Activated naive CD4-positive, alpha-beta T cell treated with Interleukin-2 at 50 U/mL for 16 hours (primary cell): ENCODE results near the gene PSTPIP2.
A peak's percentile ranks its signal among the peaks of the same experiment; 100 is the strongest.
"Not testable (repeated sequence)": the region's sequence is repeated elsewhere in the genome, so short reads cannot be mapped to it uniquely, and the experiment has no call there.

ENCODE experiments used
- DNase-seq: peaks from one replicate; pipeline ENCODE4 v3.0.0-alpha.2; 2020

Gene PSTPIP2

GRCh38 chr18:45976974-45977373 lies 95.1 kb downstream of the PSTPIP2 start:
- DNase-seq, result no peak

GRCh38 chr18:45976566-45976965 lies 95.5 kb downstream of the PSTPIP2 start:
- no peak for DNase-seq

- DNase-seq, result peak; percentile 71
Observed at GRCh38 chr18:45974088-45974536, 97.9 kb downstream of the PSTPIP2 start.

DNA sequence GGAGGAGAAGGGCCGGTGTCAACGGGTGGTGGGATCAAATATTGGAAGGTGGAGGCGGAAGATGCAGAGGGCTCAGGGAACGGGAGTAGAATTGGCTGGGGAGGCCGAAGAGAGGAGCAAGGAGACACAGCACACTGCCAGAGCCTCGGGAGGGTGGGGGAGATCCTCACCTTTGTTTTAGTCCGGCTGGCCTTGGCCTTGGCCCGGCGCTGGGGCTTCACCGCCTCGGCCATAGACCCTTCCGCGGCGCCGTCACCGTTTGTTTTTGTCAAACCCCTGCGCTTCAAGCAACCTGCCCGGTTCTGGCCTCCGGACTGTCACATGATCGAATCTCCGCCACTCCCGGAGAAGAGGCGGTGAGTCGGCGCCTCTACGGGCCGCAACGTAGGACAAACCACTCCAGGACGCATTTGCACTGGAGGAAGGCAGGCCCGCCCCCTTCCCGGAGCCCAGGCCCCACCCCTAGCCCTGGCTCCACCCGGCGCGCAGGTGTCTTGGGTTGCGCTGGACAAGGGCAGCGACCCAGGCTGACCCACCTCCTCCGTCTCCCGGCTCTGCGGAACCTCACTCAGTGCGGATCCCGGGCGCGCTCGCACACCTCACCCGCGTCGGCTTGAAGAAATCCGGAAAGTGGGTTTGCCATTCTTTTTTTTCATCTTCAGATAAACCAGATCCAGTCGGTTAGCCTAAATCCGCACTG lies 104.9 kb downstream of the PSTPIP2 start, which contains the start of gene EPG5:
EPG5 (minus strand) TSS at position 323 of the 700 bp plus-strand sequence; CDS start at position 233, 90 bp downstream.
- DNase-seq, result peak; percentile 95

- not testable (repeated sequence) for DNase-seq
Observed at GRCh38 chr18:45964913-45965312, 107.1 kb downstream of the PSTPIP2 start.

DNA sequence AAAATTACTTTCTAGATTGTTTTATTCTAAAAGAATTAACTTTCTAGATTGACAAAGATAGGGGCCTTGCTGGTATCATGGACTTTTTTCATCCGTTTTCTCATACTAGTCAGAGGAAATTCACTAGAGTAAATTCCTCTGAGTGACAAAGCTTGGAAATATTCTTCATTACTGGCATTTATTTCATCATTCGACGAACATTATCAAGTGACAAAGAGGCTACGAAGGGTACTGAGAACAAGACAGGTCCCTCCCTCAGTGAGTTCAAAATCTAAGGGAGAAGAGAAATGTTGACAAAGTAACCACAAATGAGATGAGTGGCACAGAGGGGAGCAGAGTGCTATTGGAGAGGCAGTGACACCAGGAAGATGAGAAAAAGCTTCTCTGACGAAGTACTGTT lies 109.2 kb downstream of the PSTPIP2 start:
- no peak for DNase-seq

DNA sequence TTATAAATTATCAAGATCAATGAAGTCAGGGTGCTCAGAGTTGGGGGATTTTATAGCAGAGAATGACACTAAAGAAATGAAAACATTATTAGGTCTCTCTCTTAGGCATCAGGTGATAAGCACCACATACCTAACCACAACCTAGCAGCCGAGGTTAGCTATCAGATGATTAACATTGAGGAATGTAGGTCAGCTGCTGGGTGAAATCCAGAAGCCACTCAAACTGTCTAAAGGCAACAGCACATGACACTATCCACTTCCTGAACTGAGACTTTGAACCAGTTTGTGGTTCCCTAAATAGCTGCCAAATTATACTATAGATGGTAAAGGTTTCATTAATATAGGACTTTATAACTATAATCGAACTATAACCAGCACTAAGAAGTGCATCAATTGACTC lies 109.6 kb downstream of the PSTPIP2 start:
- DNase-seq, result peak; percentile 45

DNA sequence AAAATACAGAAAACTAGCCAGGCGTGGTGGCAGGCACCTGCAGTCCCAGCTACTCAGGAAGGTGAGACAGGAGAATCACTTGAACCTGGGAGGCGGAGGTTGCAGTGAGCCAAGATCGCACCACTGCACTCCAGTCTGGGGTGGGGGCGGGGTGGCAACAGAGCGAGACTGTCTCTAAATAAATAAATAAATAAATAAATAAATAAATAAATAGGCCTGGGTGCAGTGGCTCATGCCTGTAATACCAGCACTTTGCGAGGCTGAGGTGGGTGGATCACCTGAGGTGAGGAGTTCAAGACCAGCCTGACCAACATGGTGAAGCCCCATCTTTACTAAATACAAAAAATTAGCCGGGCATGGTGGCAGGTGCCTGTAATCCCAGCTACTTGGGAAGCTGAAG lies 112.6 kb downstream of the PSTPIP2 start:
- DNase-seq, result not testable (repeated sequence)

DNA sequence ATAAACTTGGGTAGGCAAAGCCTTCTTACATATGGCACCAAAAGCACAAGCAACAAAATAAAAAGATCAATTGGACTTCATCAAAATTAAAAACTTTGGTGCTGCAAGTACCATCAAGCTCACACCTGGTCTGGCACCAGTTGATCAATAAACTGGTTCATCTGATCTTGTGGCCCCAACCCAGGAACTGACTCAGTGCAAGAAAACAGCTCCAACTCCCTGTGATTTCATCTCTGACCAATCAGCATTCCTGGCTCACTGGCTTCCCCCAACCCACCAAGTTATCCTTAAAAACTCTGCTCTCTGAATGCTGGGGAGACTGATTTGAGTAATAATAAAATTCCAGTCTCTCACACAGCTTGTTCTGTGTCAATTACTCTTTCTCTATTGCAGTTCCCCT lies 113.3 kb downstream of the PSTPIP2 start:
- DNase-seq, result no peak

DNA sequence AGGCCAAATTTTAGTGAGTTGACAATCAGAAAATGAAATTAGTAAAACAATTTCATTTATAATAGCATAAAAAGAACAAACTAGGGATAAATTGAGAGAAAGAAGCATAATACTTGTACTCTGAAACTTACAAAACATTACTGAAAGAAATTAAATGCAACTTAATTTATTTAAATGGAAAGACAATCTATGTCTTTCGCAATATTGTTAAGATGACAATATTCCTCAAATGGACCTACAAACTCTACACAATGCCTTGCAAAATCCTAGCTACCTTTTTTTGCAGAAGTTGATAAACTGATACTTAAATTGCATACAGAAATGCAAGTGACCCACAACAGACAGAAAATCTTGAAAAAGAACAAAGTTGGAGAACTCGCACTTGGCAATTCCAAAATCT lies 114.0 kb downstream of the PSTPIP2 start:
- DNase-seq, result no peak

- no peak for DNase-seq
Observed at GRCh38 chr18:45957100-45957499, 115.0 kb downstream of the PSTPIP2 start.

DNA sequence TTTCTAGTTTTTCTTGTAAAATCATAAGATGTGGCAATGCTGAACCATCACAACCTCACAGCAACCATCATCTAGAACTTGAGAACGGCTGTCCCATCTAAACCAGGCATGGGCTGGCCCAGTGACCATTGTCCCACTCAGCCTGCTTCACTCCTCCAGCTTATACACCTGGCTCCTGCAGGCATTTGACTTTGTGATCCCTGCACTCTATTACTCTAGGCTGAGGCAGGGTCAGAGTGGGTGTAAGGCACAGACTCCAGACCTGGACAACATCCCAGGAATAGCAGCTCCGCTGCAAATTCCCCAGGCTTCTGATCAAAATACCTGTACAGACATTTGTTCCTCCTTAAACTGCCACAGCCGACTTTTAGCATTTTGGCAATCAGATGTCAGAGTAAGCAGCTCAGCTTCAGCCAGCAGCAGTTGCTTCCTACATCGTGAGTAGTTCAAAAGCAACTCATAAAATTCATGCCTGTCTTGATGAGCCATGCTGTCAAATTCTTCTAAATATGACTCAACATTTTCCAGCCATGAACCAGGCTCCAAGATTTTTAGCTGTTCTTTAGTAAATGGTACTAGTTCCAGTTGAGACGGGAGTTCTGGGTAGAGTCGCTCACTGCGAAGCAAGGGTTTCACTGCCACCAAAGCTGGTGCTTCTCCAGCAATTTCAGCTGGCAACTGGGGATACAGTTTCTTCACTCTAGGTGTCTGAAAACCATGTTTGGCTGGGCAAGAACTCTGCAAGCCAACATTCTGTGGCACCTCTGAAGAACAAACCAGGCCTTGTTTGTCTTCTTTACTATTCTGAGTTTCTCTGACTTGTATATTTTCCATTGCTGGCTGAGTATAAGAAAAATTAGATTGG lies 117.8 kb downstream of the PSTPIP2 start:
- no peak for DNase-seq

- no peak for DNase-seq
Observed at GRCh38 chr18:45951016-45951714, 120.9 kb downstream of the PSTPIP2 start.

DNA sequence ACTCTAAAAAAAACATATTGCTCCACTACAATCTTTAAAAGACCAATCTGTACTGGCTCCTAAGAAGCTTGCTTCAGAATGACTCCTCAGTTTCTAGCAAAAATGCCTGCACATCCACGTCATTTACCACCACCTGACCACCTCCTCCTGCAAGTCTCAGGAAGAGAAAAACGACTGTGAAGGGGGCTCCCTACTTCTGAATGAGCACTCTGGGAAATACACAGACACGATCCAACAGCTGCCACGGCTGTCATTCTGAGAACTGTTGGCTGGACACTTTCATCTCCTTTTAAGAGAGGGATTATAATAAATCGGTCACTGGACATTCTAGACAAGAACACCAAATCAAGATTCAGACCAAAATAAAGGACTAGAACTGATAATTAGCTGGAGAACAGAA lies 126.4 kb downstream of the PSTPIP2 start:
- no peak for DNase-seq

GRCh38 chr18:45940724-45941123 lies 131.3 kb downstream of the PSTPIP2 start:
- DNase-seq, result no peak

DNA sequence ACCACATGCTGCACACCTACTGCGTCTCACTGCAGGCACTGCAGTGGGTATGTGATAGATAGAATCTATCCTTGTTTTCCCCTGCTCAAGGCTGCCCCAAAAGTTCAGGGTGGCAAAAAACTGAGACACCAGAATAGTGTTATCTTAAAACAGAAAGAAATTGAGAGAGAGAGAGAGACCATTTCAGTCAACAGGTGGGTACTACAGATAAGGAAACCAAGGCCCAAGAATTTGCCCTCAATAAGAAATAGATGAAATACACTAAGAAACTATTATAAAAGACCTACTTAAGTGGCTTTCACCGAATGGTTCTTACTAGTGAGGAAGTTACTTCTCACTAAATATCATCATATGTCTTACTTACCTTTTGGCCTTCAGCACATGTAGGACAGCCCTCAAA lies 132.8 kb downstream of the PSTPIP2 start:
- DNase-seq, result no peak

GRCh38 chr18:45938488-45938935 lies 133.5 kb downstream of the PSTPIP2 start:
- DNase-seq, result no peak

- DNase-seq, result no peak
Observed at GRCh38 chr18:45935591-45936335, 136.3 kb downstream of the PSTPIP2 start.
